ENCODE data around the gene DBX2.
"Not testable (repeated sequence)": the region's sequence is repeated elsewhere in the genome, so short reads cannot be mapped to it uniquely, and the experiment has no call there.

The DBX2 gene

GRCh38 chr12:45008211-45008610 is 42.7 kb downstream of the DBX2 start:
- DNase-seq: no peak

- no peak for DNase-seq
Measured at GRCh38 chr12:44999355-44999754, 51.5 kb downstream of the DBX2 start.

- no peak for DNase-seq
Measured at GRCh38 chr12:44993161-44993560, 57.7 kb downstream of the DBX2 start.

GRCh38 chr12:44984863-44985262 is 66.0 kb downstream of the DBX2 start:
- DNase-seq: not testable (repeated sequence)

- no peak for DNase-seq
Measured at GRCh38 chr12:44979918-44980317, 71.0 kb downstream of the DBX2 start.

- no peak for DNase-seq
Measured at GRCh38 chr12:44976246-44976645, 74.7 kb downstream of the DBX2 start.

- DNase-seq: no peak
Measured at GRCh38 chr12:44972746-44973421, 78.0 kb downstream of the DBX2 start.

- no peak for DNase-seq
Measured at GRCh38 chr12:44968965-44969364, 81.9 kb downstream of the DBX2 start.
